Measurements from ENCODE around the gene AGAP1.

GRCh38 chr2:236113948-236114347, 620.1 kb downstream of the AGAP1 start:
- no peak for TF ChIP-seq TAF1 (IDR thresholded peaks at IDR 0.05; ENCODE audit: low read depth, low read length)
- no peak for TF ChIP-seq PAX5 (IDR thresholded peaks at IDR 0.05; ENCODE audit: insufficient read depth, low read length, severe bottlenecking)
